Smooth muscle cell of the brain vasculature (primary cell): ENCODE data around the gene COL6A1.
"Not testable (repeated sequence)": the region's sequence is repeated elsewhere in the genome, so short reads cannot be mapped to it uniquely, and the experiment has no call there.

Experiments
- DNase-seq: peaks from one replicate; pipeline ENCODE4 v3.0.0-alpha.2; 2012; ENCODE audit warnings: low read depth, low spot score

The COL6A1 gene

GRCh38 chr21:45965084-45965809, 16.3 kb upstream of the COL6A1 start:
- DNase-seq = no peak

DNA sequence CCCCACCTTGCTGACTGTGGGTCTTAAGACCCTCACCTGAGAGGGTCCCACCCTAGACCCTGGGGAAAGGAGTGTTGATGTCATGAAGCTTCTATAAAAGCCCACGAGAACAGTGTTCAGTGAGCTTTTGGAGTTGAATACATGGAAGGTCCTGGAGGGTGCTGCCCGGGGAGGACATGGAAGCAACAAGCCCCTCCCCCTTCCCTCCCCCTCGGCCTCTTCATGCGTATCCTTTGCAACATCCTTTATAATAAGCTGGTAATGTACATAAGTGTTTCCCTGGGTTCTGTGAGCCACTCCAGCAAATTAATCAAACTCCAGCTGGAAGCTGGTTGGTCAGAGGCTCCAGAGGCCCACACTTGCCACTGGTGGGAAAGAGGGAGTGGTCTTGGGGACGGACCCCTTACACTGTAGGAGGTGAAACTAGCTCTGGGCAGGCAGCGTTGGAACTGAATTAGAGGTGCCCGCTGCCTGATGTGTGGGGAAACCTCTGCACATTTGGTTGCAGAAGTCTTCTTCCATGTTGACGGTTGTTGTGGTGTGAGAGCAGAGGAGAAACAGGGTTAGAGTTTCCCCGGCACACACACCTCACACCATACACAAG, 14.7 kb upstream of the COL6A1 start:
- no peak for DNase-seq

- DNase-seq = no peak
These were observed 11.5 kb upstream of the COL6A1 start for GRCh38 chr21:45969921-45970673.

DNA sequence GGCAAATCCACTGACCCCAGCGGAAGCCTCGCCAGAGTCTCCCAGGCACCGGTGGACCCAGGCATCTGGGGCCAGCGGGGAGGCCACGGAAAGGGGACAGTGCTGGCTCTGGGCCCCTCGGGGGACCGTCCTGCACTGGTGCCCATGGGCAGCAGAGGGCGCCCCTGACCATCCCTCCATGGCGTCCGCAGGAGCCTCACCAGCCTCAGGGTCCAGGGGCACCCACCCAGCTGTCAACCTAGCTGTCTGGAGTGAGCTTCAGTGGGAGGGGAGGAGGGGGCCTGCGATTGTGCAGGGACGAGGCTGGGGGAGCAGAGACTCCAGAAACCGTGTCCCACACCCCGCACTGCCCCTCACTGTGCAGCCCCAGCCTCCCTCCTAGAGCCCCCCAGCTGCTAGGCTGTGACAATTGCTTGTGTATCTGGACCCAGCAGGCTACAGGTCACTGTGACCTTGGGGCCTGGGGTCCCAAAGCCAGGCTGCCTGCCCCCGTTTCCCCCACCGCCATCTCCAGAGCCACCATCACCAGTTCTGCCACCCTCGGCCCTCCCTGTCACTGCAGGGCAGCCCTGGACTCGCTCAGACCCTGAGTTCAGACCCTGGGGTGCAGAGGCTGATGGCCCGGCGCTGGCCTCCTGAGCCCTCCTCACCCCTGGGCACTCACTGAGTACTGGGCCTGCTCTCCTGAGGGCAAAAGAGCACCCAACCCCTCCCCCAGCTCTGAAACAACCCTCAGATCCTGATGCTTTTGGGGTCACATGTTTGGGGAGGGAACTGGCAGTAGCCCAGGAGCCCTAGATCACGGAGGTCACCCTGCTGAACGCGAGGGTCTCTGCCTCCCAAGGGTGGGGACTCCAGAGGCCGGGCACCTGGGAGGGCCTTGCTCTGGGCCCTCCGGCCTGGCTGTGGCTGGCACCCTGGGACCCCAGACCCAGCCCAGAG, 10.6 kb upstream of the COL6A1 start:
- DNase-seq = no peak

DNA sequence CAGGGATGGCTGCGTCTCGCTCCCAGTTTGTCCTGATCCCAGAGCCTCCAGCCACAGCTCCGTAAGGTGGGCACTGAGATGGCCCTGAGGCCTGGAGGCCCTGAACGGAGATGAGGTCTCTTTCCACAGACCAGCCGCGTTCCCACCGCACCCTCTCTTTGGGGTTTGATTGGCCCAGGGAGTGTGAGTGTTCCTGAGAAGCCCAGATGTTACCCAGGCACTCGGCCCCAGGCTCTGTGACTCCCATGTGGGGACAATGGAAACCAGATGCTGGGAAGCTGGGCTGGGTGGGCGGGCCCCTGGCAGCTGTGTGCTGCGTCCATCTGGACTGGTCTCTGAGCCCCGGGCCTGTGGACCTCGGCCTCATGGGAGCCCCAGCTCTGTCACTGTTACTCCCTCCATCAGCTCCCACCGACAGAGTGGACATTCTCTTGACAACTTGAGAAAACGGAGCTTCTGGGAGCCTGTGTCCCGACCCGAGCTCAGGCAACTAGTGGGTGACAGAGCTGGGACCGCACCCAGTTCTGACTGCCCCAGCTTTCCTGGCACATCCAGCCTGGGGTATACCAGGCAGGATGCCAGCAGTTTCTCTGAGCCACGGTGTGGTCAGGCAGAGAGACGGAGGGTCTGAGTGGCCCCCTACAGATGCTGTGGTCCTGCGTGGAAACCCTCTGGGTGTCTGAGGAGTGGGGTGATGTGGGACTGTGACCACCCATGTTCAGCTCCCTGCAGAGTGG, 9.8 kb upstream of the COL6A1 start:
- DNase-seq = no peak

DNA sequence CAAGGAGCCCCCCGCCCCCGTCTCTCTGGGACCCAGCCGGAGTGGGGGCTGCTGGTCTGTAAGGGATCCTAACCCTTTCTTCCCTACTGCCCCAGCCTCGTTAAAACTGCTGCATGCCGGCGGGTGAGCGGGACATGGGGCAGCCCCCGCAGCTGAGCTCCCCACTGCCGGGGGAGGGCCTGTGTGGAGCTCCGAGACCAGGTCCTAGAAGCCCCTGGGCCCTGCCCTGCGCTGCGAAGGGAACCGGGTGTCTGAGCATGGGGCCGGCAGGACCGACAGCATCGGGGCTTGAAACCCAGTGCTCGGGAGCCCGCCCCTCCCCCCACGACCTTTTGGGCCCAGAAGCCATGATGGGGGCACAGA, 9.2 kb upstream of the COL6A1 start:
- DNase-seq = no peak

- DNase-seq = peak; percentile 84
These were observed 8.7 kb upstream of the COL6A1 start for GRCh38 chr21:45972716-45973474.

- DNase-seq = peak; percentile 72
These were observed 8.0 kb upstream of the COL6A1 start for GRCh38 chr21:45973475-45974072.

DNA sequence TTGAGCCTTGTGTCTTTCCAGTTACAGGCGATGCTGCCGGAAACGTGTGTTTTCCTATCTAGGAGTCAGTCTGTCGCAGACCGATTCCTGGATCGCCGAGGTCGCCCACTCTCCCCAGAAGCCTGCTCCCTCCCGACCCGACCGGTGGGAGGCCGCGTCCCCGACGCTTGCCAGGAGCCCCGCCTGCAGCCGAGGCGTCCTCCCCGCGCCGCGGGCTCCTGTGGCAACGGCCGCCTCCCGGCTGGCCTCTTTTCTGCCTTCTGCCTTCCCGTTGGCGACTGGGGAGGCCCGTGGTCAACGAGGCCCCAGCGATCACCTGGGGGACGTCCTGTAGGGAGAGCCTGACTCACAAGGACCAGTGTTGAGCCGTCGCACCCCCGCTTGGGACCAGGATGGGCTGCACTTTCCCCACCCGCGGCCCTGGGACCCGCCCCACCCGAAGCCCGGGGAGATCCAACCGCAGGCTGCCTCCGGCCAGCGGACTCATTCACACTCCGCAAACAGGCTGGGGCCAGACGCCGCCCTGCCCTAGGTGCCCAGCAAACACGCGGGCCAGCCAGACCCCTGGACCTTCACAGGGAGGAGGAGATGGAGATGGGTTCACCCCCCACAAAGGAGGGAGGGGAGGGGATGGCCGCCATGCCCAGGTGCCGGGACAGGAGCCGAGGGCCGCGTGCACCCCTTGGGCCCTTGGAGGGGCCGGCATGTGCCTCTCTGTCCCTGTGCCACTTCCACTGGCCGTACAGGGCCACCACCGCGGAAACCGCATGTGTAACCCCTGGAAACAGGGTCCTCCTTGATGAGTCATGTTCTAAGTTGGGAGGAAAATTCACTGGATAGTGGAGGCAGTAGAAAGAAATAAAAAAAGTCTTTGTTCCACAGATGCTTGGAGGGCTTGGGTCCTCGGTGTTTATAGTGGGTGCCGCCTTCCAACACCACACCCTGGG, 7.2 kb upstream of the COL6A1 start:
- DNase-seq = no peak

DNA sequence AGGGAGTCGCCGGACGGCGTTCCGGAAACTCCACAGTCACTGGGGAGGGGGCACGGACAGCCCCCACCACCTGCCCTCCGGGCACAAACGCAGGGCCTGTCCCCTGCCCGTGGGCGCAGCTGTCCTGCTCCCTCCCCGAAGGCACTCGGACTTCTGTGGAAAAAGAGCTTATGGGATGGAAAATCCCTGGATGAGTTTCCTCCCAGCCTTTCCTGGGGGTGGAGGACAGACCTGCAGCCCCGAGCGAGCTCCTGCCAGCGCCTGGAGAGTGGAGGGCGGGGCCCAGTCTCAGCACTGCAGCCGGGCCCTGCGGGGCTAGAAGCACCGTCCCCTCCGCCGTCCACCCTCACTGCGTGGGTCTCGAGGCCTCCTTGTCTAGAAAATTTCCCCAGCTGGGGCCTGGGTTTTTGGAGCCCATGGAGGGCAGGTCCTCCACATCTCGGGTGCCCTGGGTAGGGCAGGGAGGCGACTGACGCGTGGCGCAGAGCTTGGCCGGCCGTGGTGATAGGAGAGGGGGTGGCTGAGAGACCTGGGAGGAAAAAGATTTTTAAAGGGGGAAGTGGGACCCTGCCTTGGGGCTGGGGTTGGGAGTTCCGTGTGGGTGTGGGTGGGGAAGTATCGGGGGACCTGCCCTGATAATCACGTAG, 6.4 kb upstream of the COL6A1 start:
- DNase-seq = no peak

GRCh38 chr21:45975667-45976409, 5.7 kb upstream of the COL6A1 start:
- DNase-seq = not testable (repeated sequence)

DNA sequence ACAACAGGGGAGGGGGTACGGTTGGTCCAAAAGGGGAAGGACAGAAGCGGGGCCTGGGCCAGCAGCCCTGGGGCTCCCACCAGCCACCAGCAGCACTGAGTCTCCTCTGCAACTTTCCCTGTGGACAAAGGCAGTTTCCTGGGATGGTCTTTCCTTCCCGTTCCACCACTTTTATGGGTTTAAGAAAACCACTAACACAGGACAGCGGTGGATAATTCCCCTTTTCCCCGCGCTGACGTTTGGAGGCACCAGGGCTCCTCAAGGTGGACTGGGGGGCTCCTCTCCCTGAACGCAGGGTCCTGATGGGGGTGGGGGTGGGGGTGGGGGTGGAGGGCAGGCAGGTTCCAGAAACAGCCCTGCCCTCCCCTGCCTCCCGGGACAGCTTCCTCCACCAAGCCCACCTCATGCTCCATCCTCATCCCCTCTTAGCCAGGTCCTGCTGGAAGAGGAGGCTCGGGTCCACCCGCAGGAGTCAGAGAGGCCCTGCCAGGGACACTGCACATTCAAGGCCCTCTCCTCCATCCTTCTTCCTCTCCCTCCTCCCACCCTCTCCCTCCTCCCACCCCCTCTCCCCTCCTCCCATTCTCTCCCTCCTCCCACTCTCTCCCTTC, 4.8 kb upstream of the COL6A1 start:
- no peak for DNase-seq

DNA sequence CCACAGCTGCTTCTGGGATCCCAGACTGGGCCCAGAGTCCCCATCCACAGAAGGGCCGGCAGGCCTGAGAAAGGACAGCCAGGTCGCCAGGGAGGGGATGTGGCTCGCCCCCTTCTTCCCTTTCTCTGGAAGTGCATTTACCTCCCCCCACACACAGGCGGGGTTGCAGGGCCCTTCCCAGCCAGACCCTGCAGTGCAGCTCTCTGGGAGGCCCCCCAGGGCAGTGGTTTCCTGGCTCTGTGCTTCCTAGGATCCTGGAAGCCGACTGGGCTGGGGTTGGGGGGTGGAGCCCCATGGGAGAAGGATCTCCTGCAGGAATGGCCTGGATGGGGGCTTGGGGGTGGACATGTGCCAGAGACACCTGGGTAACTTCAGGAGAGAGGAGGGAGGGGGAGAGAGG, 4.2 kb upstream of the COL6A1 start:
- DNase-seq = no peak

GRCh38 chr21:45979141-45979631, 2.4 kb upstream of the COL6A1 start:
- DNase-seq = no peak

GRCh38 chr21:45979651-45980050, 1.9 kb upstream of the COL6A1 start:
- DNase-seq = no peak

DNA sequence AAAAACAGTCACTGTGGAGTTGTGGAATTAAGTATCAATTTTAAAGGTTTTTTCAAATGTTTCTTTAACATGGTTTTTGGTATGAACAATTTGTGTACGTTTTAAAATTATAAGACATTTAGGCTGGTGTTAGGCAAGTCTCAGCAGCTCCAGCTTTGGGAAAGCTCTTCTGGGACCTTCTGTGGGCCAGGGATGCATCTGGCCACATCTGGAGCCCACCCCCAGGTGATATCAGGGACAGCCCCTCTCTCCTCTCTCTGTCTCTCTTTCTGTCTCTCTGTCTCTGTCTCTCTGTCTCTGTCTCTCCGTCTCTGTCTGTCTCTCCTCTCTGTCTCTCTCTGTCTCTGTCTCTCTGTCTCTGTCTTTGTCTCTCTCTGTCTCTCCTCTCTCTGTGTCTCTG, 1.3 kb upstream of the COL6A1 start:
- no peak for DNase-seq

DNA sequence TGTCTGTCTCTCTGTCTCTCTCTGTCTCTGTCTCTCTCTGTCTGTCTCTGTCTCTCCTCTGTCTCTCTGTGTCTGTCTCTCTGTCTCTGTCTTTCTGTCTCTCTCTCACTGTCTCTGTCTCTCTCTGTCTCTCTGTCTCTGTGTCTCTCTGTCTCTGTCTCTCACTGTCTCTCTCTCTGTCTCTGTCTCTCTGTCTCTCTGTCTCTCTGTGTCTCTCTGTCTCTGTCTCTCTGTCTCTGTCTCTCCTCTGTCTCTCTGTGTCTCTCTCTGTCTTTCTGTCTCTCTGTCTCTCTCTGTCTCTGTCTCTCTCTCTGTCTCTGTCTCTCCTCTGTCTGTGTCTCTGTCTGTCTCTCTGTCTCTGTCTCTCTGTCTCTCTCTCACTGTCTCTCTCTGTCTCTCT, 873 bp upstream of the COL6A1 start:
- DNase-seq = no peak
